ENCODE results near the gene DERL2. TPM values are rescaled to one million over a fixed set of nuclear protein-coding genes. Genes with fewer than 3 reads are reported as not detected.

Gene DERL2
- total and polyA plus RNA-seq, 2 experiments from 2014 or later: 65.0 to 113 TPM

DNA sequence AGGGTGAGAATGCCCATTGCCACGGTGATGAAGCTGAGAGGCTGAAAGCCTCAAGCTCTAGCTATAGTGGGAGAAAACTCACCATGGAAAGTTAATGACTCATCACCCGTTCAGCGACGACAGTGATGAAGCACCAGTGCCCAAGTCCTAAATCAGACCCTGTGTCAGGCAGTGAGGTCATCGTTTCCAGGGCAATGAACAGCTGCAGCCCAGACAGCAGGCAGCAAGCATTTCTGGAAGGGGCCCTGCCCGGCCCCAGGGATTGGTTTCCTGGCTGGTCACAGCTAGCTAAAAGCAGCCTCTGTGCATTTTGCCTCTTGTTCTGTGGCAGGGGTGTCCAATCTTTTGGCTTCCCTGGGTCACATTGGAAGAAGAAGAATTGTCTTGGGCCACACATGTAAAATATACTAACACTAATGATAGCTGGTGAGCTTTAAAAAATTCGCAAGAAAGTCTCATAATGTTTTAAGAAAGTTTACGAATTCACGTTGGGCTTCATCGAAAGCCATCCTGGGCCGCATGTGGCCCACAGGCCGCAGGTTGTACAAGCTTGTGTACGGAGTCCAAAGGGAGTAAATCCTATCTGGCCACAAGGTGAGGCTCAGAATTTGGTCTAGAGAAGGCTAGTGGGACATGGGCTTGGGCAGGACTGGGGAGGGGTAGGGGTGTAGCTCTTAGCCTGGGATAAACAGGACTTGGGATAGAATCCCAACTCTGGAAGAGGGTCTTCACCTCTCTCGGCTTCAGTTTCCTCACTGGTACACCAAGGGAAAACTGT, 41.0 kb upstream of the DERL2 start (continued):
- TF ChIP-seq, protein P1, sequence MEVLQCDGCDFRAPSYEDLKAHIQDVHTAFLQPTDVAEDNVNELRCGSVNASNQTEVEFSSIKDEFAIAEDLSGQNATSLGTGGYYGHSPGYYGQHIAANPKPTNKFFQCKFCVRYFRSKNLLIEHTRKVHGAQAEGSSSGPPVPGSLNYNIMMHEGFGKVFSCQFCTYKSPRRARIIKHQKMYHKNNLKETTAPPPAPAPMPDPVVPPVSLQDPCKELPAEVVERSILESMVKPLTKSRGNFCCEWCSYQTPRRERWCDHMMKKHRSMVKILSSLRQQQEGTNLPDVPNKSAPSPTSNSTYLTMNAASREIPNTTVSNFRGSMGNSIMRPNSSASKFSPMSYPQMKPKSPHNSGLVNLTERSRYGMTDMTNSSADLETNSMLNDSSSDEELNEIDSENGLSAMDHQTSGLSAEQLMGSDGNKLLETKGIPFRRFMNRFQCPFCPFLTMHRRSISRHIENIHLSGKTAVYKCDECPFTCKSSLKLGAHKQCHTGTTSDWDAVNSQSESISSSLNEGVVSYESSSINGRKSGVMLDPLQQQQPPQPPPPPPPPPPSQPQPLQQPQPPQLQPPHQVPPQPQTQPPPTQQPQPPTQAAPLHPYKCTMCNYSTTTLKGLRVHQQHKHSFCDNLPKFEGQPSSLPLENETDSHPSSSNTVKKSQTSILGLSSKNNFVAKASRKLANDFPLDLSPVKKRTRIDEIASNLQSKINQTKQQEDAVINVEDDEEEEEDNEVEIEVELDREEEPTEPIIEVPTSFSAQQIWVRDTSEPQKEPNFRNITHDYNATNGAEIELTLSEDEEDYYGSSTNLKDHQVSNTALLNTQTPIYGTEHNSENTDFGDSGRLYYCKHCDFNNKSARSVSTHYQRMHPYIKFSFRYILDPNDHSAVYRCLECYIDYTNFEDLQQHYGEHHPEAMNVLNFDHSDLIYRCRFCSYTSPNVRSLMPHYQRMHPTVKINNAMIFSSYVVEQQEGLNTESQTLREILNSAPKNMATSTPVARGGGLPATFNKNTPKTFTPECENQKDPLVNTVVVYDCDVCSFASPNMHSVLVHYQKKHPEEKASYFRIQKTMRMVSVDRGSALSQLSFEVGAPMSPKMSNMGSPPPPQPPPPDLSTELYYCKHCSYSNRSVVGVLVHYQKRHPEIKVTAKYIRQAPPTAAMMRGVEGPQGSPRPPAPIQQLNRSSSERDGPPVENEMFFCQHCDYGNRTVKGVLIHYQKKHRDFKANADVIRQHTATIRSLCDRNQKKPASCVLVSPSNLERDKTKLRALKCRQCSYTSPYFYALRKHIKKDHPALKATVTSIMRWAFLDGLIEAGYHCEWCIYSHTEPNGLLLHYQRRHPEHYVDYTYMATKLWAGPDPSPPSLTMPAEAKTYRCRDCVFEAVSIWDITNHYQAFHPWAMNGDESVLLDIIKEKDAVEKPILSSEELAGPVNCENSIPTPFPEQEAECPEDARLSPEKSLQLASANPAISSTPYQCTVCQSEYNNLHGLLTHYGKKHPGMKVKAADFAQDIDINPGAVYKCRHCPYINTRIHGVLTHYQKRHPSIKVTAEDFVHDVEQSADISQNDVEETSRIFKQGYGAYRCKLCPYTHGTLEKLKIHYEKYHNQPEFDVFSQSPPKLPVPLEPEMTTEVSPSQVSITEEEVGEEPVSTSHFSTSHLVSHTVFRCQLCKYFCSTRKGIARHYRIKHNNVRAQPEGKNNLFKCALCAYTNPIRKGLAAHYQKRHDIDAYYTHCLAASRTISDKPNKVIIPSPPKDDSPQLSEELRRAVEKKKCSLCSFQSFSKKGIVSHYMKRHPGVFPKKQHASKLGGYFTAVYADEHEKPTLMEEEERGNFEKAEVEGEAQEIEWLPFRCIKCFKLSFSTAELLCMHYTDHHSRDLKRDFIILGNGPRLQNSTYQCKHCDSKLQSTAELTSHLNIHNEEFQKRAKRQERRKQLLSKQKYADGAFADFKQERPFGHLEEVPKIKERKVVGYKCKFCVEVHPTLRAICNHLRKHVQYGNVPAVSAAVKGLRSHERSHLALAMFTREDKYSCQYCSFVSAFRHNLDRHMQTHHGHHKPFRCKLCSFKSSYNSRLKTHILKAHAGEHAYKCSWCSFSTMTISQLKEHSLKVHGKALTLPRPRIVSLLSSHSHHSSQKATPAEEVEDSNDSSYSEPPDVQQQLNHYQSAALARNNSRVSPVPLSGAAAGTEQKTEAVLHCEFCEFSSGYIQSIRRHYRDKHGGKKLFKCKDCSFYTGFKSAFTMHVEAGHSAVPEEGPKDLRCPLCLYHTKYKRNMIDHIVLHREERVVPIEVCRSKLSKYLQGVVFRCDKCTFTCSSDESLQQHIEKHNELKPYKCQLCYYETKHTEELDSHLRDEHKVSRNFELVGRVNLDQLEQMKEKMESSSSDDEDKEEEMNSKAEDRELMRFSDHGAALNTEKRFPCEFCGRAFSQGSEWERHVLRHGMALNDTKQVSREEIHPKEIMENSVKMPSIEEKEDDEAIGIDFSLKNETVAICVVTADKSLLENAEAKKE (CRISPR knock-in tag; IDR thresholded peaks at IDR 0.05): no peak
- TF ChIP-seq POLR2AphosphoS5 (IDR thresholded peaks at IDR 0.05; ENCODE audit: low read depth) (no peak), REST (IDR thresholded peaks at IDR 0.05; ENCODE audit: unreplicated experiment) (no peak), NANOG (IDR thresholded peaks at IDR 0.05; ENCODE audit: borderline replicate concordance) (no peak), EZH2phosphoT487 (IDR thresholded peaks at IDR 0.05; ENCODE audit: unreplicated experiment) (no peak), JUNB (IDR thresholded peaks at IDR 0.05; ENCODE audit: unreplicated experiment) (no peak)

Measured in GM23338 (cell line).